Left forelimb (tissue), 1 donor: Measurements from ENCODE around the gene MRAP2.
"Not testable (repeated sequence)": the region's sequence is repeated elsewhere in the genome, so short reads cannot be mapped to it uniquely, and the experiment has no call there.

Experiments
- DNase-seq: peaks from one replicate; pipeline ENCODE4 v3.0.0-alpha.2; 2018; ENCODE audit warnings: low spot score

MRAP2 gene

DNA sequence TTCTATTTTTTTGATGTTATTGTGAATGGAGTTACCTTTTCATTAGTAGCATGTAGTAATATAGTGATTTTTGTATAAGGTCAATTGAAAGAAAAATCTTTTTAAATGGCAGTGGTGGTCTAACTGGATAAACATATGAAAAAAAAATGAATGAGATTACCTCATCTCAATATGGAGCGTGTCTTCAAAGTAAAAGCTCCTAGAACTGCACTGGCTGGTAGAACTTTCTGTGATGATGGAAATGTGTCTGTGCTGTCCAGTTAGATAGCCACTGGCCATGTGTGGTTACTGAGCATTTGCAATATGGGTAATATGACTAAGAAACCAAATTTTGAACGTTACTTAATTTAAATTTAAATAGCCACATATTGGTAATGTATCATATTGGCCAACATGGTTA is 44.1 kb downstream of the MRAP2 start:
- DNase-seq = no peak

GRCh38 chr6:84078335-84078734 is 44.8 kb downstream of the MRAP2 start:
- DNase-seq = no peak

DNA sequence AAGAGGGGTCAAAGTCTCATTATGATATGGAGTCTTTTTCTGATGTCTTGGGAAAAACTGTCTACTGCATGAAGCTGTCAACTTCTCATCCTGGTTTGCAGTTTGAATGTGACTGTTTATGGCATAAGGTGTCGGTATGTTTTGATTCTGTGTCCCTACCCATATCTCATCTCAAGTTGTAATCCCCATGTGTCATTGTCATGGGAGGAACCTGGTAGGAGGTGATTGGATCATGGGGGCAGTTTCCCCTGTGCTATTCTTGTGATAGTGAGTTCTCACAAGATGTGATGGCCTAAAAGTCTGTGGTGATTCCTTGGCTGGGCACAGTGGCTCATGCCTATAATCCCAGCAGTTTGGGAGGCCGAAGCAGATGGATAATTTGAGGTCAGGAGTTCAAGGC is 47.6 kb downstream of the MRAP2 start:
- no peak for DNase-seq

DNA sequence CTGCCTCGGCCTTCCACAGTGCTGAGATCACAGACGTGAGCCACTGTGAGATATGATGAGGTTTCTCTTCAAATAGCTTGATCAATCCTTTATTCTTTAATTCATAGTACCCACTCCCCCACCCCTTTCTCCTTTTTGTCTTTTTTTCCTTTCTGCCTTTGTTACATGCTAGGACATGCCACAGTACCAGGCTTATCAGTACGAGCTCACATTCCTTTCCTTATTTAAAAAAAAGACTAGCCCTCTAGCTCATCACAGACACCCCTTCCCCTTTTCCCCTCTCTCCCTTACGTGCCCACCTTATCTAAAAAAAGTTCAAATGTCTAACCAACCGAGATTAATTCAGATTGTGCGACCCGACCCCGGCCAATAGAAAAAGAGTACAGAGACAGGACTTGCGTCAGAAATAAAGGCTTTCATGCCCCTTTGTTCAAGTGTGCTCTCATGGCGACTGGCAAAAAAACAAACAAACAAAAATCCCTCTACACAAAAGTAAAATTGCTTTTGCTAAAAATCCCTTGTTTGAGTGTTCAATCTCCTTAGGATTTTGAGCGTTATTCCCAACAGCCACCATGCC is 49.2 kb downstream of the MRAP2 start:
- DNase-seq = no peak

DNA sequence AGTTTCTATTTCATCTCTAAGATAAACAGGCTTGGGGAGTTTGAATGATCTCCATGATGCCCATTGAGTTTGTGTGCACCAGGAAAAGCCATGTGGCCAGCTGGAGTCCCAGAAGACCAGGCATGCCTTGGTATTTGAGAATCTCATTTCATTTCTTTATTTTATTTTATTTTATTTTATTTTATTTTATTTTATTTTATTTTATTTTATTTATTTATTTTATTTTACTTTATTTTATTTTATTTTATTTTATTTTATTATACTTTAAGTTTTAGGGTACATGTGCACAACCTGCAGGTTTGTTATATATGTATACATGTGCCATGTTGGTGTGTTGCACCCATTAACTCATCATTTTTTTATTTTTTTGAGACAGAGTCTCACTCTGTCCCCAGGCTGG is 51.1 kb downstream of the MRAP2 start:
- not testable (repeated sequence) for DNase-seq

DNA sequence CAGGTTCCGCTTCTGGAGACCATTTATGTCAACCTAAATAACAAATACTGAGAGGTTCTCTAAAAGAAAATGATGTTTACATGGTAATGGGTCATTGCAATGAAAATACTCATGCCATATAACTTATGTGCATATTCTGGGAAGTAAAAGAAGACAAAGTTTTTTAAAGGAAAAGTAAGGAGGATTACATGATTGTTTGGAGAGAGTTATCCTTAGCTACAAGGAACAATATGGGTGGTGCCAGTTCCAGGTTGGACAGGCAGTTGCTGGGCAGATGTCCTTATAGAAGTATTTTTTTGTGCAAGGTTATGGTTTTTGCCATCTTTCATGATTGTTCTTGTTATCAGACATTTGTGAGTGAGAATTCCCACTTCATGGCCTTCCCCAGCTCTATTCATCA is 52.5 kb downstream of the MRAP2 start:
- DNase-seq = no peak

DNA sequence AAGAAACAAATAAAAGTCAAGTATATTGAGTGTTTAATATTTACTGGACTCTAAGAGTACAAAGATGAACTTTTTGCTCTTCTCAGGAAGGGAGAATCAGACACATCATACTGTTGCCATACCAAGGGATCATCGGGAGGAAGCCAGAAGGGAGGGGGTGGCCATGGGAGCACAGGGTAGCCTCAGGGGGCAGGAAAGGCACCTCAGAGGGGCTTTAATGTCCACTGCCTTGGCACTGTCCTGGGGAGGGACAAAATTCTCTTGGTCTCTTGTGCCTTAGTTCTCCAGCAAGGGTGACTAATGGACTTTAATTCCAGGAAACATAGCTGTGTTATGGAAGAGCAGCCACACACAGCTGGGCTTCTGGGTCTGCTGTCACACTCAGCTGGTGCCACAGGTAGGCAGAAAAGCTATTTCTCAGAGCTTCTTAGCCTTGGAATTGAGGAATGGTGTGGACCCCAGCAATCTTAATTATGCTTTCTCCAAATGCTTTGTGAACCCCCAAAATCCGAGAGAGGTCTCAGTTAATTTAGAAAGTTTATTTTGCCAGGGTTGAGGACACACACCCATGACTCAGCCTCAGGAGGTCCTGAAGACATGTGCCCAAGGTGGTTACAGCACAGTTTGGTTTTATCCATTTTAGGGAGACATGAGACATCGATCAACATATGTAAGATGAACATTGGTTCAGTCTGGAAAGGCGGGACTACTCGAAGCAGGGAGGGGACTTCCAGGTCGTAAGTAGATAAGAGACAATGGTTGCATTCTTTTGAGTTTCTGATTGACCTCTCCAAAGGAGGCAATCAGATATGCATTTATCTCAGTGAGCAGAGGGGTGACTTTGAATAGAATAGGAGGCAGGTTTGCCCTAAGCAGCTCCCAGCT is 53.2 kb downstream of the MRAP2 start:
- DNase-seq = no peak

DNA sequence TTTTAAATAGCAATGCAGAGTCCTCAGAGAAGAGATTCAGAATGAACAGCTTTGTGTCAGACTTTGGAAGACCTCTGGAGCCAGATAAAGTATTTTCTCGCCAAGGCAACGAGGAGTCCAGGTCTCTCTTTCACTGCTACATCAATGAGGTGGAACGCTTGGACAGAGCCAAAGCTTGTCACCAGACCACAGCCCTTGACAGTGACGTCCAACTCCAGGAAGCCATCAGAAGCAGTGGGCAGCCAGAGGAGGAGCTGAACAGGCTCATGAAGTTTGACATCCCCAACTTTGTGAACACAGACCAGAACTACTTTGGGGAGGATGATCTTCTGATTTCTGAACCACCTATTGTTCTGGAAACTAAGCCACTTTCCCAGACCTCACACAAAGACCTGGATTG is 55.5 kb downstream of the MRAP2 start:
- no peak for DNase-seq

DNA sequence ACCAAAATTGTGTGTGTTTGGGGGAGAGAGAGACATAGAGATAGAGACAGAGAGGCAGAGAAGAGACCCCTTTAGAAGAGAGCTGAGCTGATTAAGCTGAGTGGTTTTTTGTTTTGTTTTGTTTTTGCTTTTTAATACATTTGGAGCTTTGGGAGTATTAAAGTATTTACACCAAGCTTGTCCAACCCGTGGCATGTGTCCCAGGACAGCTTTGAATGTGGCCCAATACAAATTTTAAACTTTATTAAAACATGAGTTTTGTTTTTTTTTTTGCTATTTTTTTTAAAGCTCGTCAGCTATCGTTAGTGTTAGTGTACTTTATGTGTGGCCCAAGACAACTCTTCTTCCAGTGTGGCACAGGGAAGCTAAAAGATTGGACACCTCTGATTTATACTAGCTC is 56.0 kb downstream of the MRAP2 start:
- no peak for DNase-seq

- no peak for DNase-seq
Measured at GRCh38 chr6:84093441-84094435, 60.2 kb downstream of the MRAP2 start.

GRCh38 chr6:84095156-84095555 is 61.6 kb downstream of the MRAP2 start:
- DNase-seq = no peak

DNA sequence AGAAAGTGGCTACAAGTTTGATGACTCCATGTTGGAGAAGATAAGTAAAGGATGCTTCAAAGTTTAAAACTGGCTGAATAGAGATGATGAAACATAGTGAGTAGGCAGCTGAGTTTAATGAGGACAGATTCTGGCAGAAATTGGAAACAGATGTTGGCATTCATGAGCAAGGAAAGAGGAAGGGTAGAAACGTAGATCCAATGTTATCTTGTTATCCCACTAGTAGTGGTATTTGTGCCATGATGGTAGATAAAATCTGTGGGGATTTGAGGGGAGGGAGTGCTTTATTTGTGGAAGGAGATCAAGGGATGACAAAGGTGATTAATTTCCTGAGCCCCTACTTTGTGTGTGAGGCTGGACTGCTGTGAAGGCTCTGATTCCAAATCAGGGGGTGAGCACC is 69.5 kb downstream of the MRAP2 start:
- DNase-seq = no peak

DNA sequence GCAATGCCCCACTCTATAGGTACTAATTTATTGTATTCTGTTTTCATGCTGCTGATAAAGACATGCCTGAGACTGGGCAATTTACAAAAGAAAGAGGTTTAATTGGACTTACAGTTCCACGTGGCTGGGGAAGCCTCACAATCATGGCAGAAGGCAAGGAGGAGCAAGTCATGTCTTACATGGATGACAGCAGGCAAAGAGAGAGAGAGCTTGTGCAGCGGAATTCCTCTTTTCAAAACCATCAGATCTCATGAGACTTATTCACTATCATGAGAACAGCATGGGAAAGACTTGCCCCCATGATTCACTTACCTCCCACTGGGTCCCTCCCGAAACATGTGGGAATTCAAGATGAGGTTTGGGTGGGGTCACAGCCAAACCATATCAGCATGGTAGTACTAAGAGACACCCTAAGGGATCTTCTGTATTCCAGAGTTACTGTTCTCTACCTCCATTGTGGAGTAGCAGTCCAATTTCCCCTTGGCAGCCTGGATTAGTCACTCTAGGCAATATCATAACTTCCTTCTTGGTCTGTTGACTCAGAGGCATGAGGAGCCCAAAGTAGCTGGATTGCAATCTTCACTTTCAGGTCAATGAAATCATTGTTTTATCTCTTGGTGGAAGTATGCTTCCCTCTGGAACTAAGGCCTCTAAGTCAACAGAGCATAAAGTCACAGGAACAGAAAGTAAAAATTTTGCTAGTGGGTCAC is 71.8 kb downstream of the MRAP2 start:
- not testable (repeated sequence) for DNase-seq

DNA sequence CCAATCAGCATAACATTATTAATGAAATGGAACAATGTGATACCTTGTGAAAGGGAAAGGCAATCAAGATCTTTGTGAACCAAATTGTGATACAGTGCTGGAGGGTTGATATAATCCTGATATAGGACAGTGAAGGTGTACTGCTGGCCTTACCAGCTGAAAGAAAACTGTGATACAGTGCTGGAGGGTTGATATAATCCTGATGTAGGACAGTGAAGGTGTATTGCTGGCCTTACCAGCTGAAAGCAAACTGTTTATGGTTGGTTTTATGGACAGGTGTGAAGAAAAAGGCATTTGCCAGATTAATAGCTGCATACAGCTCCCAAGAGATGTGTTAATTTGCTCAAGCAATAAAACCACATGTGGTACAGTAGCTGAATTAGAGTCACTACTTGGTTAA is 73.9 kb downstream of the MRAP2 start:
- DNase-seq = no peak

DNA sequence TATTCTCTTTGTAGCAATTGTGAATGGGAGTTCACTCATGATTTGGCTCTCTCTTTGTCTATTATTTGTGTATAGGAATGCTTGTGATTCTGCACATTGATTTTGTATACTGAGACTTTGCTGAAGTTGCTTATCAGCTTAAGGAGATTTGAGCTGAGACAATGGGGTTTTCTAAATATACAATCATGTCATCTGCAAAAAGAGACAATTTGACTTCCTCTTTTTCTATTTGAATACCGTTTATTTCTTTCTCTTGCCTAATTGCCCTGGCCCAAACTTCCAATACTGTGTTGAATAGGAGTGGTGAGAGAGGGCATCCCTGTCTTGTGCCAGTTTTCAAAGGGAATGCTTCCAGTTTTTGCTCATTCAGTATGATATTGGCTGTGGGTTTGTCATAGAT is 77.8 kb downstream of the MRAP2 start:
- not testable (repeated sequence) for DNase-seq

DNA sequence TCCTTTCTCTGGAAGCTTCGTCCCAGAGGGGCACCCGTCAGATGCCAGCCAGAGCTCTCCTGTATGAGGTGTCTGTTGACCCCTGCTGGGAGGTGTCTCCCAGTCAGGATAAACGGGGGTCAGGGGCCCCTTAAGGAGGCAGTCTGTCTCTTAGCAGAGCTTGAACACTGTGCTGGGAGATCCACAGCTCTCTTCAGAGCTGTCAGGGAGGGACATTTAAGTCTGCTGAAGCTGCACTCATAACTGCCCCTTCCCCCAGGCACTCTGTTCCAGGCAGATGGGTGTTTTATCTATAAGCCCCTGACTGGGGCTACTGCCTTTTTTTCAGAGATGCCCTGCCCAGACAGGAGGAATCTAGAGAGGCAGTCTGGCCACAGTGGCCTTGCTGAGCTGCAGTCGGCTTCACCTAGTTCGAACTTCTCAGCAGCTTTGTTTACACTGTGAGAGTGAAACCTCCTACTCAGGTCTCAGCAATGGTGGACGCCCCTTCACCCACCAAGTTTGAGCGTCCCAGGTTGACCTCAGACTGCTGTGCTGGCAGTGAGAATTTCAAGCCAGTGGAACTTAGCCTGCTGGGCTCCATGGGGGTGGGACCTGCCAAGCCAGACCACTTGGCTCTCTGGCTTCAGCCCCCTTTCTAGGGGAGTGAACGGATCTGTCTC is 81.5 kb downstream of the MRAP2 start:
- DNase-seq = not testable (repeated sequence)

- no peak for DNase-seq
Measured at GRCh38 chr6:84118191-84118590, 84.6 kb downstream of the MRAP2 start.

DNA sequence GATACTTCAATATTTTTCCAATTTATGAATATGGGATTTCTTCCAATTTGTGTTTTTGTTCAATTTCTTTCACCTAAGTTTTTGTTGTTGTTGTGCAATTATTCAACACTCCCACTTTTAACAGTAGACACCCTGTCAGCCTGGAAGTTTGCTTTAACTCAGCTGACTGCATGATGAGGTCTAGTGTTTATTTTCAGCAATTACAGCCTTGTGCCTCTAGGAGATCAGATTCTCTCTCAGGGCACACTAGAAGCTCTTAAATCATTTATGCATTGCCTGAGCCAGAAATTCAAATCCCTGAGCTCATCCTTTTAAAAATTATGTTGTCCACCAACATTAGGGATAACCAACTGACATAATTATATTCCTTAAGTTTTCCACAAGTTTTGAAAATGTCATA is 85.7 kb downstream of the MRAP2 start:
- no peak for DNase-seq

- no peak for DNase-seq
Measured at GRCh38 chr6:84123186-84123585, 89.6 kb downstream of the MRAP2 start.

DNA sequence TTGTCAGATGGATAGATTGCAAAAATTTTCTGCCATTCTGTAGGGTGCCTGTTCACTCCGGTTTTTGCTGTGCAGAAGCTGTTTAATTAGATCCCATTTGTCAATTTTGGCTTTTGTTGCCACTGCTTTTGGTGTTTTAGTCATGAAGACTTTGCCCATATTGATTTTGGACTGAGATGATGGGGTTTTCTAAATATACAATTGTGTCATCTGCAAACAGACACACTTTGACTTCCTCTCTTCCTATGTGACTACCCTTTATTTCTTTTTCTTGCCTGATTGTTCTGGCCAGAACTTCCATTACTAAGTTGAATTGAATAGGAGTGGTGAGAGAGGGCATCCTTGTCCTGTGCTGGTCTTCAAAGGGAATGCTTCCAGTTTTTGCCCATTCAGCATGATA is 96.0 kb downstream of the MRAP2 start:
- DNase-seq = not testable (repeated sequence)

- not testable (repeated sequence) for DNase-seq
Measured at GRCh38 chr6:84133385-84133784, 99.8 kb downstream of the MRAP2 start.
